Kasumi-1 (cell line): ENCODE data around the gene TMED1.
A peak's percentile ranks its signal among the peaks of the same experiment; 100 is the strongest.

Experiments
- DNase-seq, 2 experiments: peaks; one replicate each; lab custom pipeline; 2025; lab: John Stamatoyannopoulos, UW

TMED1 gene

GRCh38 chr19:10831987-10832938 lies 3.7 kb downstream of the TMED1 start:
- no peak for DNase-seq

GRCh38 chr19:10830931-10831779 lies 4.9 kb downstream of the TMED1 start:
- no peak for DNase-seq

- no peak for DNase-seq
These were observed 5.6 kb downstream of the TMED1 start for GRCh38 chr19:10830370-10830769.

DNA sequence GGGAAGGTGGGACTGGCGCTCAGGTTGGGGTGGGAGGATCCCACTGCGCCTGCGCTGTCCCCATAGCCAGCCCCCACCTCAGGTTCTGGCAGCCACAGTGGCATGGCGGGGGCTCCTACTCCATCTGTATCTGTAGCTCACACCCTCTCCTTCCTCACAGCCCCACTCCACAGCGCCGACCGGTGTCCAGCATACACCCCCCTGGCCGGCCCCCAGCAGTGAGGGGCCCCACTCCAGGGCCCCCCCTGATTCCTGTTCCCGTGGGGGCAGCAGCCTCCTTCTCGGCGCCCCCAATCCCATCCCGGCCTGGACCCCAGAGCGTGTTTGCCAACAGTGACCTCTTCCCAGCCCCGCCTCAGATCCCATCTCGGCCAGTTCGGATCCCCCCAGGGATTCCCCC lies 6.0 kb downstream of the TMED1 start:
- no peak for DNase-seq

GRCh38 chr19:10828981-10829821 lies 6.8 kb downstream of the TMED1 start:
- peak; percentile 22 to 35 for DNase-seq

GRCh38 chr19:10826846-10827245 lies 9.2 kb downstream of the TMED1 start:
- DNase-seq = no peak

GRCh38 chr19:10826231-10826630 lies 9.8 kb downstream of the TMED1 start:
- no peak for DNase-seq

GRCh38 chr19:10823690-10824089 lies 12.3 kb downstream of the TMED1 start:
- DNase-seq = no peak

DNA sequence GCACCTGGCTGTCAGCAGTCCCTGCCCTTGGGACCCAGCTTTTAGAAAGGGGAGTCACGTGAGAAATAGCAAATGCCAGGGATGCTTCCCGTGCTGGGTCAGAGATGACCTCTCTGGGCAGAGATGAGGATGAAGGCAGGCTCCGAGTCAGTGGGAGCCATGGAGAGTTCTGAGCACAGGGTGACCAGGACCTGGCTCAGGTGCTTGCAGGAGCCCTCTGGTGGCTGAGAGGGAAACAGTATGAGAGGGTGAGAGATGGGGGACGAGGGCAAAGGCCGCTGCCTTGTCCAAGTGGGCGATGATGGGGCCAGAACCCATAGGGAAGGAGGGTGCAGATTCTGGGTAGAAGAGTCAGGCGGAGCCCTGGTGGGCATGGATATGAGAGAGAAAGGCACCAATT lies 15.8 kb downstream of the TMED1 start:
- no peak for DNase-seq

DNA sequence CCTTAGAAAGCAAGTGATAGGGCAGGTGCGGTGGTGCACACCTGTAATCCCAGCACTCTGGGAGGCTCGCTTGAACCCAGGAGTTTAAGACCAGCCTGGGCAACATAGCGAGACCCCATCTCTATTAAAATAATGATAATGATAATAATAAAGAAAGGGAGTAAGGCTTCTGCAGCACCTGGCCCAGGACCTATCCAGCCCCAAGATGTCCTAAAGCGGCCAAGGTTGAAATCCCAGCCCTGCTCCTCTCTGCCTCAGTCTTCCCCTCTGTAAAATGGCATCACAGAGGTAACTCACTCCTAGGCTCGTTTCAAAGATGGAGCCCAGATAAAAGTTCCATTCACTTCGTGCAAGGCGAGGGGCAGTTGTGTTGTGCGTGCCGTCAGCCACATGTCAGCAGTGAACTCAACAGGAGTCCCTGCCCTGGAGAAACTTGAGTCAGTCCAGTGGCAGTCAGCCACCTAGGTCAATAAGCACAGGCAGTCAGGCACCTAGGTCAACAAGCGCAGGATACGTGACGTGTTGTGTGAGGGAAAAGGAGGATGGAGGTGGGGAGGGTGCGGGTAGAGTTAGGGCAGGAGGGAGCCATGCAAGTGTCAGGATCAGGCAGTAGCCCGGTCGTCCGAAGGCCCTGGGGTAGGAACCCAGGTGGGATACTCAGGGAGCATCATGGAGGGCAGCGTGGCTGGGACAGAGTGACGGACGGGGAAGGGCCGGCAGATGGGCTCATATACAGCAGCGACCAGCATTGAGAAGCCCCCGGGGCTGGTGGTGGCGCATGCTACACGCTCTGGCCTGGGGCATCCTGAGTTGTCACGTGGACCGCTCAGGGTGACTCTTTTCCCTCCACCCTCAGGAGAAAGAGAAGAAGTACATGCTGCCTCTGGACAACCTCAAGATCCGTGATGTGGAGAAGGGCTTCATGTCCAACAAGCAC lies 16.6 kb downstream of the TMED1 start:
- DNase-seq = no peak

DNA sequence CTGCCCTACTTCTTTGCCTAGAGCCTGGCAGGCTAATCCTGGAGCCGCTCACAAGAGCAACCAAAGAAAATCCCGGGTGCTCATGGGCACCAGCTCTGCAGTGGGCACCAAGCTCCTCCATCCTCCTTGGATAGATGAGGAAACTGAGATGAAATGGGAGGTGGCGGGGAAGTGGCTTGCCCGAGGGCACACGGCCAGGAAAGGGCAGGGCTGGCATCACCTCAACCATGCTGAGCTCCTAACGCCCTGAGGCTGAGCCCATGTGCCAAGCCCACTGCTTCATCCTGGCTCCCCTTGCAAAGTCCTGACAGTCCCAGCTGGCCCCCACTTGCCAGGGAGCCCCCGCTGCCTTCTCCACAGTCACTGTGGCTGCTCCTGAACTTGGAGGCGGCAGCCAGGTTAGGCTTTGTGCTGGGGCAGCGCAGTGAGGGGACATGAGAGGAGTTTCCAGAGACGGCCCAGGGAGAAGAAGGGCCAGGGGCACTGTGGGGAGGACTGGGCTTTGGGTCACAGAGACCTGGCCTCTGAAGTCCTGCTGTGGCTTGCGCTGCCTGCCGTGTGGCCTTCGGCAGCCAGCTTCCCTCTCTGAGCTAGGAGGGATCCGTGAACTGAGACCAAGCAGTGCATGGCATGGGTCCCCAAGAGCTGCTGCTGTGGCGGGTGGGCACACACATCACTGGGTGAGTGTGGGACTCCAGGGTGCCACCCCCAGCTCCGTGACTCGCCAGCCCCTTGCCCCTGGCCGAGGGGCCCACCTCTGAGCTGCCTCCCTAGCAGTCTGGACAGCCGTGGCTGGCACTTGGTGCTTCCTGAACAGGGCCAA lies 17.5 kb downstream of the TMED1 start:
- no peak for DNase-seq

GRCh38 chr19:10817291-10818038 lies 18.5 kb downstream of the TMED1 start:
- no peak for DNase-seq

DNA sequence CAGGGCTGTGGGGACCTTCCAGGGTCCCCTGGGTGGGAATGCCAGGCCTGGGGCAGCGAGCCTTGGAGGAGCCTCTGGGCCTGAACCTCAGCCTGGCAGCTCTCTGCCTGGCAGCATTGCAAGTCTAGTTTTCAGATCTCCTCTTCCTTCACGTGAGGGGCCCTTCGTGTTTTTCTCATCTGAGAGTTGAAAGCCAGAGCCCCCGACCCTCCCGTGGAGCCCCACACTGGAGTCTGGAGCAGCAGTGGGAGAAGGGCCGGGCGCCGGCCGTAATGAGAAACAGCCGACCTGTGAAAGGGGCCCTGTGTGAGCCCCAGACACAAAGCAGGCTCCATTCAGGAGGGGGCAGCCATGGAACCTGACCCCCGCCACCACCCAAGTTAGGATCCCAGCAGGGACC lies 19.3 kb downstream of the TMED1 start:
- no peak for DNase-seq

DNA sequence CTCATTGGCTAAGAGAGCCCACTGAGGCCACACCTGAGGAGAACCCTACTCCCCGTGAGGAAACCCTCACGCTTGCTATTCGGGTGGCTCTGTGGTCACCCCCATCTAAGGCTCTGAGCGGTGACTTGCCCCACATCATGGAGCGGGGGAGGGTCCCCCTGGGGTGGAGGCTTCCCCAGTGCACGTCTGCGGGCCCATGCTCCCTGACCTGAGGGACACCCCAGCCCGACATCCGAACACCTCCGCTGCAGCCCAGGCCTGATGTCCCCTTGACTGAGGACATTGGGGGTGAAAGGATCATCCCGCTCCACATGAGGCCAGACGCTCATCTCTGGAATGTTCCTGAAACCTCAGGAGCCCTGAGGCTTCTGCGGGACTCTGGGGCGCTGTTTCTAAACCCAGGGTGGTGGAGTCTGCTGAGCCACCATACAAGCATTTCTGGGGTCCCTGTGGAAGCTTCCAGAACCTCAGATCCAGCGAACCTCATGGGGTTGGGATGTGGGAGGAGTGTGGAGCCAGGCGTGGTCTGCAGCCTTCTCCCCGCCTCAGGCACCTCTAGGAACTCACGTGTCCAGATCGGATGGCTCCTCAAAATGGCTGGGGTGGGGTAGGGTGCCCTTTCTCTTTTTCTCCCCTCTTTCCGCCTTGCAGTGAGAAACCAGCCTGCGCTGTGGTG lies 19.9 kb downstream of the TMED1 start:
- DNase-seq = no peak

DNA sequence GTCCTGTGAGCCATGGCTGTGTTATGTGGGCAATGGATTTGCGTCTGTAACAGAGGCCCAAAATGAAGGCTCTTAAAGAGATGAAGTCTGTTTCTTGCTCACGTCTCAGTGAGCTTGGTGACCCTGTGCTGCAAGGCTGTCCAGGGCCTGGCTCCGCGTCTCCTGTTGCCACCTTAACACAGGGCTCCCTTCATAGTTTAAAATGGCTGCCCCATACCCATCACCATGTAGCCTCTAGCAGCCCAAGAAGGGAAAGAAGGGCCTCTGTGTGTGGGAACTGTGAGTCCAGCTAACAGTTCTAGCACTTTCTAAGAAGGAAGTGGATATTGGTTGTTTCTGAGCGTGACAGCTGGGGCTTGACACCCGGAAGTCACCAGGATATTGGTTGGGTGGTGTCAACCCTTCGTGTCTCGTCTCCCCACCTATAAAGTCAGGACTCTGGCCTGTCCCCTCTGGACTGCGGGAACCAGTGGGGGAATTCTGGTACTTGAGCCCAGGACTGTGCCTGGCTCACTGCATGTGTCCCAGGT lies 20.9 kb downstream of the TMED1 start:
- DNase-seq = no peak

- DNase-seq = peak; percentile 86 to 89
These were observed 23.1 kb downstream of the TMED1 start for GRCh38 chr19:10812902-10813404.

DNA sequence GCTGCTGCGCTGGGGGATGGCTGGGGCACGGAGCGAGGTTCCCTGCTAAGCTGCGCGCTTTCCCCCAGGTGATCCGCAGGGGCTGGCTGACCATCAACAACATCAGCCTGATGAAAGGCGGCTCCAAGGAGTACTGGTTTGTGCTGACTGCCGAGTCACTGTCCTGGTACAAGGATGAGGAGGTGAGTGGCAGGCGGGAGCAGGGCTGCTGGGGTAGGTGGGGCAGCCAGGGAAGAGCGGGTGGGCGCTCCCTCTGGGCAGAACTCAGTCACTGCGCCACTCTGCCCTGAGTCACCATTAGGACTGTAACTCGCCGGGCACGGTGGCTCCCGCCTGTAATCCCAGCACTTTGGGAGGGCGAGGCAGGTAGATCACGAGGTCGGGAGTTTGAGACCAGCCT lies 23.8 kb downstream of the TMED1 start:
- DNase-seq = no peak
